Heart left ventricle (tissue), 16 donors: Measurements from ENCODE around the gene NAPA. TPM values are rescaled to one million over a fixed set of nuclear protein-coding genes. Genes with fewer than 3 reads are reported as not detected.
A peak's percentile ranks its signal among the peaks of the same experiment; 100 is the strongest.

ENCODE experiments used
- ATAC-seq, 4 donors: fragments of 200-7000 bp; cut with Tn5 transposase; one replicate each; pipeline ENCODE4 v1.9.1; 2020 to 2022; ENCODE audit warnings: moderate library complexity in 4 of 4, mild to moderate bottlenecking in 3 of 4, moderate number of reproducible peaks in 1 of 4
- DNase-seq, 5 donors: peaks; one replicate each; pipeline ENCODE4 v3.0.0-alpha.2; 2020
- H3K27ac ChIP-seq, 12 donors: fragments of 200-600 bp; sonication (generic) in 4 of 12; one replicate each; pipeline versions ENCODE4 v1.5.0 to v1.8.0; 2016 to 2022; ENCODE audit warnings: mild to moderate bottlenecking in 2 of 12
- H3K27me3 ChIP-seq, 9 donors: fragments of 200-600 bp; sonication (generic) in 2 of 9; one replicate each; pipeline versions ENCODE4 v1.5.1 to v1.8.0; 2016 to 2022; ENCODE audit warnings: mild to moderate bottlenecking in 3 of 9
- H3K36me3 ChIP-seq, 9 donors: fragments of 200-600 bp; sonication (generic) in 2 of 9; one replicate each; pipeline versions ENCODE4 v1.5.0 to v1.8.0; 2018 to 2022; ENCODE audit warnings: mild to moderate bottlenecking in 2 of 9
- H3K4me1 ChIP-seq, 12 donors: fragments of 200-600 bp; sonication (generic) in 4 of 12; one replicate each; pipeline versions ENCODE4 v1.5.0 to v1.8.0; 2016 to 2022; ENCODE audit warnings: mild to moderate bottlenecking in 3 of 12
- H3K4me3 ChIP-seq, 12 donors: fragments of 200-600 bp; sonication (generic) in 4 of 12; one replicate each; pipeline versions ENCODE4 v1.5.0 to v1.8.0; 2017 to 2022; ENCODE audit warnings: mild to moderate bottlenecking in 9 of 12, moderate library complexity in 4 of 12
- H3K9me3 ChIP-seq, 12 donors: fragments of 200-600 bp; sonication (generic) in 4 of 12; one replicate each; pipeline versions ENCODE4 v1.5.0 to v1.8.0; 2016 to 2022; ENCODE audit warnings: mild to moderate bottlenecking in 1 of 12
- POLR2A ChIP-seq, 2 donors: fragments of 450-650 bp; IDR thresholded peaks; one replicate each; pipeline ENCODE4 v1.6.1; 2017; ENCODE audit warnings: antibody characterized with exemption in 2 of 2, mild to moderate bottlenecking in 2 of 2, moderate library complexity in 2 of 2
- WGBS, 4 donors: extraction: QIAGEN DNeasy Blood & Tissue Kit in 2 of 4; methylation state at CpG; one replicate each; pipeline versions ENCODE4 v1.1.5 to v1.1.7; 2013 to 2018; 5-methylcytosine and 5-hydroxymethylcytosine counted together
- intact Hi-C, 10 donors: fragments of 100-400 bp; cut with DNase I; formaldehyde crosslinking; loops; one replicate each; pipeline versions ENCODE4 v1.11.1 to v1.14.2; 2022
- polyA plus RNA-seq, 2 donors: library from polyadenylated mRNA; stranded (reverse); fragments of 200-250 nt; gene quantifications; one replicate each; pipeline ENCODE4 v1.2.3, GENCODE V29; 2013
- total RNA-seq, 9 donors: library from RNA; depleted of rRNA in 2 of 9; stranded (reverse); fragments of >200 nt in 2 of 9; fragmentation: NEBNext Ultra II Directional in 3 of 9; extraction: Animal tissue kit (Norgen Biotek cat#: 25700) in 3 of 9; gene quantifications; one replicate each; pipeline versions ENCODE4 v1.1.0 to v1.2.4, GENCODE V29; 2016 to 2023
- TF ChIP-seq, protein P1 (sequence below), 12 donors: fragments of 200-600 bp; sonication (generic) in 4 of 12; IDR thresholded peaks; one replicate each; pipeline versions ENCODE4 v1.5.0 to v1.8.0; 2018 to 2022; ENCODE audit warnings: antibody characterized with exemption in 12 of 12, mild to moderate bottlenecking in 5 of 12
- donor health status: ischemic (EF 13 %, LVEDD 7.1; RV severe dilation, severe dysfunction).
- donor health status: healthy with polysubstance abuse.
- donor health status: DM: no; HTN: yes; CAD: no.
- donor health status: DM: no; HTN: no; CAD: no.
- donor health status: ischemic (EF 25% LVEDD 6.9; RV normal size, moderate dysfunction).
- donor health status: ischemic (EF 25% LVEDD 5.7; RV mildly dilated, moderate dysfunction).
- donor health status: healthy.
- donor health status: DM: yes; HTN: yes; CAD: no.
- donor health status: ischemic (EF 35%, LVEDD 5.7; RV mildly dilated, moderate dysfunction).
- donor health status: nonischemic (EF 11% LVEDD 7.7; RV severe dilation, severe dysfunction).
- donor health status: DM: yes; HTN: yes; CAD: no.
- donor health status: PGD.
- donor health status: ischemic (EF 29% LVEDD 5.4; RV normal size, mild dysfunction).
- donor health status: nonischemic (EF 23%, LVEDD 6.1; RV moderate dilation, normal function).

NAPA gene
- total and polyA plus RNA-seq, 11 donors: 113 to 238 (median 122) TPM

DNA sequence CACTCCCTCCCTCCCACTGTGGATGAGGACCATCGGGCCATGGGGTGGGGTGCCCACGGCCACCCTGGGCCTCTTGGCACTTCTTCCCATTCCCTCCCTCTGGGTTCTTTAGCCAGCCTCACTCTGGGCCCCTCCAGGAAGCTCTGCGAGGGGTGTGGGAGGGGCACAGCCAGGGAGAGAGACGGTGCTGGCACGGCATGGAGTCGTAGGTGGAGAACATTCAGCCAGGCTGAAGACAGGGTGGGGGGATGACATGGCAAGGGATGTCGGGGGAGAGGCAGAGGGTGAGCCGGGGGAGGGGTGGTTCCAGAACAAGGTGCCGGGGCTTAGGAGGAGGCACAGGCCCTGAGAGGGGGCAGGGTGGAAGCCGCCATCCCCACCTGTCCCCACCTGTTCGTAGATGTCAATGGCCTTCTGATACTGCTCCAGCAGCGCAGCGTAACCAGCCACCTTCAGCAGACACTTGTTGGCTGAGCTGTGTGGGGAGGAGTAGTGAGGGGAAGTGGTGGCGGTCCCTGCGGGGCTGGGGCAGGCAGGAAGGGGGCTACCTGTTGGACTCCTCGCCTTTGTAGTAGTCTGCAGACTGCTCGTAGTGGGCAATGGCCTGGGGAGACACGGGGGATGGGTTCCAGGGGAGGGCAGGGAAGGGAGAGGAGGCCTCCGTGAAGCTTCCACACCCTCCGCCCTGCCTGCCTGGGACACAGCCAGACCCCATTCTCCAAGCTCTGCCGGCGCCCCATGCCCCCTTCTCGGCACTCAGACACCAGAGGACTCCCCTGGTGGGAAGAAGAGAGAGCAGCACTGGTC, 22.1 kb downstream of the NAPA start:
- peak in 1 of 4 donors; percentile 3 for ATAC-seq
- peak in 1 of 5 donors; percentile 40 for DNase-seq
- peak overlapping the region in 6 of 12 donors; percentile 50 to 77 (median 62) for H3K27ac ChIP-seq
- peaks cover 0 to 63% (median 15%) of the 10 kb centered on the region in 12 donors for H3K4me1 ChIP-seq
- H3K9me3 ChIP-seq: no peaks in the 10 kb centered on the region
- TF ChIP-seq POLR2A (IDR thresholded peaks at IDR 0.05): no peak
- TF ChIP-seq, protein P1, sequence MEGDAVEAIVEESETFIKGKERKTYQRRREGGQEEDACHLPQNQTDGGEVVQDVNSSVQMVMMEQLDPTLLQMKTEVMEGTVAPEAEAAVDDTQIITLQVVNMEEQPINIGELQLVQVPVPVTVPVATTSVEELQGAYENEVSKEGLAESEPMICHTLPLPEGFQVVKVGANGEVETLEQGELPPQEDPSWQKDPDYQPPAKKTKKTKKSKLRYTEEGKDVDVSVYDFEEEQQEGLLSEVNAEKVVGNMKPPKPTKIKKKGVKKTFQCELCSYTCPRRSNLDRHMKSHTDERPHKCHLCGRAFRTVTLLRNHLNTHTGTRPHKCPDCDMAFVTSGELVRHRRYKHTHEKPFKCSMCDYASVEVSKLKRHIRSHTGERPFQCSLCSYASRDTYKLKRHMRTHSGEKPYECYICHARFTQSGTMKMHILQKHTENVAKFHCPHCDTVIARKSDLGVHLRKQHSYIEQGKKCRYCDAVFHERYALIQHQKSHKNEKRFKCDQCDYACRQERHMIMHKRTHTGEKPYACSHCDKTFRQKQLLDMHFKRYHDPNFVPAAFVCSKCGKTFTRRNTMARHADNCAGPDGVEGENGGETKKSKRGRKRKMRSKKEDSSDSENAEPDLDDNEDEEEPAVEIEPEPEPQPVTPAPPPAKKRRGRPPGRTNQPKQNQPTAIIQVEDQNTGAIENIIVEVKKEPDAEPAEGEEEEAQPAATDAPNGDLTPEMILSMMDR (IDR thresholded peaks at IDR 0.05): no peak
- no peak overlapping the region for H3K4me3 ChIP-seq
- peaks cover 5 to 82% (median 62%) of the 10 kb centered on the region in 9 donors for H3K36me3 ChIP-seq
- intact Hi-C loops: no loop called here
- no peaks in the 10 kb centered on the region for H3K27me3 ChIP-seq
- 69 to 76% (median 73%) methylated on average over 22 to 23 of the region's 23 CpGs for WGBS, 4 donors

DNA sequence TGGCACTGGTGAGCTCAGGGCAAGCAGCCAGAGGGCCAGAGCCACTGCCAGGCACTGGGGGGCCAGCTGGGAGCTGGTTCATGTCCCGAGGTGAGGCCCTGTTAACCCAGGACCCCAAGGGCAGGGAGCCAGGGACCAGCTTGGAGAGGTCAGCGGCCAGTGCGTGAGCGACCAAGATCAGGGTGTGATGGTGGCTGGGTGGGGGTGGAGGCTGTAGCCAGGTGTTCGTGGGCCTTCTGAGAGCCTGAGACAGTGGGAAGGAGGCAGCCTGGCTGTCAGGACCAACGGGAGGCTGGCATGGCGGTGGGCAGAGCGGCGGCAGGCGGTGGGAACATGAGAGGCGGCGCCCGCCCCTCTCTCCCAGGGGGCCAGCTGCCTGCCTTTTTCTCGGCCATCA, 22.7 kb downstream of the NAPA start:
- peaks cover 0 to 57% (median 13%) of the 10 kb centered on the region in 12 donors for H3K4me1 ChIP-seq
- 86 to 93% (median 90%) methylated on average over 13 to 14 of the region's 14 CpGs for WGBS, 4 donors
- H3K4me3 ChIP-seq: no peak overlapping the region
- H3K9me3 ChIP-seq: no peaks in the 10 kb centered on the region
- intact Hi-C loops: no loop called here
- no peaks in the 10 kb centered on the region for H3K27me3 ChIP-seq
- ATAC-seq (no peak), DNase-seq (peak in 1 of 5 donors; percentile 60)
- TF ChIP-seq, protein P1 (IDR thresholded peaks at IDR 0.05): no peak
- TF ChIP-seq POLR2A (IDR thresholded peaks at IDR 0.05): no peak
- peaks cover 5 to 82% (median 60%) of the 10 kb centered on the region in 9 donors for H3K36me3 ChIP-seq
- H3K27ac ChIP-seq: peak overlapping the region in 1 of 12 donors; percentile 74

DNA sequence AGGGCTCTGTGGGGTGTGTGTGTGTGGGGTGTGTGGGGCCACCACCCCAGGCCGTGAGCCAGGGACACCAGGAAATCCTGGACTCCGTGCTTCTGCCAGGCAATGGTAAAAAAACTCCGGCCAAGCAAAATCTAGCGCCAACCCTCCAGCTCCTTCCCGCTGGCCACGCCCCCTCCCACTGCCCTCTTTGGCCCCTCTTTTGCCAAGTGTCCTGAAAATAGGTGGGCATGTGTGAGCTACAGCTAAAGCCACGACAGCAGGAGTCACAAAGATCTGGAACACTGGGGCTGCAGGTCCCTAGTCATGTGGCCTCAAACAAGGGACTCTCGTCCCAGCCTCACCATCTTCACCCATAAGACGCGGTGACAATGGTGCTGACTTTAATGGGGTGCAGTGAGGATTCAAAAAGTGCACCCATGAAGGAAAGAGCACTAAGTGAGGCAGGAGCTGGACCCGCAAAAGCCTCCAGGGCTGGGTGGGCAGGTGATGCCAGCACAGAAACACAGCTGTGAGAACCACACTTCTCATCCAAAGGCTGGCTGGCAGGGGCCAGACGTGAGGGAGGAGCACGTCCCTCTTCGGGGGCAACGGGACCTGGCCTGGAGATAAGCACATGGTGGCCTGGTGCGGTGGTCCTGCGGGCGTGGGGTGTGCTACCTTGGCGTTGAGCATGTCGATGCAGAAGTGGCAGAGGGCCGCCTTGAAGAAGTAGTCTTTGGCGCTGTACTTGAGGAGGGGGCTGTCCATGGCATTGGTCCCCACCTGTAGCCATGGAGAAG, 23.3 kb downstream of the NAPA start:
- DNase-seq: peak in 1 of 5 donors; percentile 67
- no peak for ATAC-seq
- Histone ChIP-seq H3K36me3 (peaks cover 5 to 78% (median 57%) of the 10 kb centered on the region in 9 donors), H3K4me3 (no peak overlapping the region), H3K27ac (no peak overlapping the region), H3K9me3 (no peaks in the 10 kb centered on the region), H3K4me1 (peaks cover 0 to 52% (median 13%) of the 10 kb centered on the region in 12 donors), H3K27me3 (no peaks in the 10 kb centered on the region)
- 77 to 85% (median 82%) methylated on average over 16 to 22 of the region's 22 CpGs for WGBS, 4 donors
- intact Hi-C loops: no loop called here
- TF ChIP-seq, protein P1 (IDR thresholded peaks at IDR 0.05): no peak
- TF ChIP-seq POLR2A (IDR thresholded peaks at IDR 0.05): no peak

DNA sequence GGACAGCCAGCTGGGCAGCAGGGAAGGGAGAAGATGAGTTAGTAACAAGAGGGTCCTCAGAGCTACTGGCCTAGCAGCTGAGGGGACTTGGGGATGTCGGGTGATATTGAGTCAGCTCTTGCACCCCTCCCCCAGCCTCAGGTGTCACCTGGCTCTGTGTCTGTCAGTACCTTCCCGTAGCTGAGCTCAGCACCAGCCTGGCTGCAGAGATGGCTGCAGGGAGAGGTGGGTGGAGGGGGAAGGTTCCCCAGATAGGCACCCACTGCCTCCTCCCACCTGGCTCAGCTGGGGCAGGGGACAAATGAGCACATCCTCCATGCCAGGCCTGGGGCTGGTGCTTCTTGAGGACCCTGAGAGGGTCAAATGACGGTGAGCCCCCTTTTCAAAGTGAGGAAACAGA, 24.0 kb downstream of the NAPA start:
- TF ChIP-seq, protein P1 (IDR thresholded peaks at IDR 0.05): no peak
- TF ChIP-seq POLR2A (IDR thresholded peaks at IDR 0.05): no peak
- ATAC-seq: no peak
- WGBS, 4 donors: 71 to 85% (median 75%) methylated on average over 3 of the region's 3 CpGs

More for the DNA sequence above, 24.0 kb downstream of the NAPA start:
- peaks cover 5 to 71% (median 53%) of the 10 kb centered on the region in 9 donors for H3K36me3 ChIP-seq
- intact Hi-C loops: no loop called here
- no peak overlapping the region for H3K27ac ChIP-seq
- DNase-seq: peak in 1 of 5 donors; percentile 14
- peaks cover 0 to 50% (median 13%) of the 10 kb centered on the region in 12 donors for H3K4me1 ChIP-seq
- no peak overlapping the region for H3K4me3 ChIP-seq
- H3K27me3 ChIP-seq: no peaks in the 10 kb centered on the region
- H3K9me3 ChIP-seq: no peaks in the 10 kb centered on the region
